SH-SY5Y (cell line): ENCODE results near the gene MCF2L.

Experiments used
- GATA2 ChIP-seq: IDR thresholded peaks from 2 replicates; pipeline ENCODE4 v1.6.1; 2011; ENCODE audit warnings: mild to moderate bottlenecking, low read depth, low read length
- GATA3 ChIP-seq: IDR thresholded peaks from 2 replicates; pipeline ENCODE4 v1.6.1; 2011; ENCODE audit warnings: low read depth, mild to moderate bottlenecking, low read length, moderate library complexity

GRCh38 chr13:113062691-113063090, 93.7 kb downstream of the MCF2L start:
- TF ChIP-seq GATA2 (no peak), GATA3 (no peak)
